ENCODE data around the gene RAB9B. TPM values are rescaled to one million over a fixed set of nuclear protein-coding genes. Genes with fewer than 3 reads are reported as not detected.

The RAB9B gene
- polyA plus RNA-seq, 2 of the 4 experiments (the other 2 are of a cell fraction) = 0.09 to 0.16 TPM

GRCh38 chrX:103791826-103792485 lies 40.1 kb downstream of the RAB9B start:
- no peak overlapping the region for H3K27ac ChIP-seq
- H3K4me2 ChIP-seq = no peak overlapping the region
- TF ChIP-seq USF2 (IDR thresholded peaks at IDR 0.05) = no peak
- no peak for TF ChIP-seq BHLHE40 (IDR thresholded peaks at IDR 0.05; ENCODE audit: low read depth, low read length)
- TF ChIP-seq CBX8 (IDR thresholded peaks at IDR 0.05) = no peak
- no peak for TF ChIP-seq ELK1 (IDR thresholded peaks at IDR 0.05; ENCODE audit: low read depth, low read length)
- no peak for TF ChIP-seq SREBF2 (IDR thresholded peaks at IDR 0.05)
- no peak for TF ChIP-seq CTCF (IDR thresholded peaks at IDR 0.05)
- no peak for TF ChIP-seq POLR2AphosphoS2 (conservative IDR thresholded peaks at IDR 0.05; ENCODE audit: low read length)
- TF ChIP-seq BCL3 (IDR thresholded peaks at IDR 0.05) = no peak
- TF ChIP-seq GATA3 (IDR thresholded peaks at IDR 0.05; ENCODE audit: borderline replicate concordance) = no peak
- no peak for TF ChIP-seq PBX3 (IDR thresholded peaks at IDR 0.05)
- no peak for TF ChIP-seq ATOH8 (CRISPR knock-in tag; IDR thresholded peaks at IDR 0.05; ENCODE audit: low read depth)
- no peak for TF ChIP-seq RNF2 (IDR thresholded peaks at IDR 0.05; ENCODE audit: borderline replicate concordance, low read depth)
- no peak for TF ChIP-seq HEYL (CRISPR knock-in tag; IDR thresholded peaks at IDR 0.05)
- POLR2A ChIA-PET = no interaction called here
- DNase-seq (ENCODE audit: low read depth in 1 of 2, low spot score in 1 of 2) (no peak), FAIRE-seq (peak; percentile 91), ATAC-seq (no peak)
- H3K9me3 ChIP-seq = no peaks in the 10 kb centered on the region
- WGBS (ENCODE audit: missing lambda C conversion rate) = 0% methylated on average over 2 of the region's 2 CpGs
- CTCF ChIA-PET = interaction anchor here (1.1 kb wide), 1 partner anchor 162 kb away, joined by 3 read pairs; no protein-coding TSS in a partner anchor
- H3K4me3 ChIP-seq = no peak overlapping the region
- no peaks in the 10 kb centered on the region for H3K4me1 ChIP-seq

- Histone ChIP-seq H3K4me3 (no peak overlapping the region), H3K9me3 (no peaks in the 10 kb centered on the region), H3K4me2 (no peak overlapping the region), H3K27ac (no peak overlapping the region), H3K4me1 (no peaks in the 10 kb centered on the region)
- FAIRE-seq (no peak), DNase-seq (ENCODE audit: low read depth in 1 of 2, low spot score in 1 of 2) (no peak), ATAC-seq (no peak)
- 9% methylated on average over 4 of the region's 4 CpGs for WGBS (ENCODE audit: missing lambda C conversion rate)
- TF ChIP-seq CEBPB (IDR thresholded peaks at IDR 0.05) (no peak), SREBF2 (IDR thresholded peaks at IDR 0.05) (no peak), RARB (CRISPR knock-in tag; IDR thresholded peaks at IDR 0.05) (no peak), FOSB (CRISPR knock-in tag; IDR thresholded peaks at IDR 0.05) (no peak), ESRRA (IDR thresholded peaks at IDR 0.05; ENCODE audit: borderline replicate concordance, low read length) (no peak), REST (IDR thresholded peaks at IDR 0.05) (no peak), CBX2 (IDR thresholded peaks at IDR 0.05; ENCODE audit: borderline replicate concordance, low read depth) (no peak), MAZ (IDR thresholded peaks at IDR 0.05; ENCODE audit: borderline replicate concordance, low read depth, low read length) (no peak), E2F6 (IDR thresholded peaks at IDR 0.05; ENCODE audit: borderline replicate concordance, low read depth) (no peak), ATOH8 (CRISPR knock-in tag; IDR thresholded peaks at IDR 0.05; ENCODE audit: low read depth) (no peak), HES2 (IDR thresholded peaks at IDR 0.05) (no peak), TFCP2L1 (CRISPR knock-in tag; IDR thresholded peaks at IDR 0.05) (no peak)
- CTCF ChIA-PET = interaction anchor here (1.0 kb wide), 1 partner anchor 93 kb away, joined by 3 read pairs; no protein-coding TSS in a partner anchor
- POLR2A ChIA-PET = no interaction called here
Observed at GRCh38 chrX:103791228-103791627, 40.8 kb downstream of the RAB9B start.

Measured in A549 (cell line).